HCT116 (cell line): ENCODE results near the gene DELE1. TPM values are rescaled to one million over a fixed set of nuclear protein-coding genes. Genes with fewer than 3 reads are reported as not detected.

Experiments
- ATAC-seq: fragments of 200-7000 bp; cut with Tn5 transposase; 2 replicates; pipeline ENCODE4 v1.9.1; 2020; ENCODE audit warnings: mild to moderate bottlenecking, moderate library complexity
- BruUV-seq: library from RNA; stranded (reverse); fragments of 400-500 nt; replicated peaks from 2 replicates; lab custom pipeline; 2021; lab: Mats Ljungman, UMichigan
- CTCF ChIA-PET: fragments of 300-600 bp; sonication (Branson Sonifier 250); formaldehyde crosslinking; loops from one replicate; lab custom pipeline; 2021; ENCODE audit warnings: antibody characterized with exemption; lab: Charles Lee
- POLR2A ChIA-PET: fragments of 300-600, 350-600 bp; sonication (Branson Sonifier 250); formaldehyde crosslinking; loops from one replicate; lab custom pipeline; 2021; ENCODE audit warnings: antibody characterized with exemption; lab: Charles Lee
- RAD21 ChIA-PET, 2 experiments: fragments of 300-600 bp; sonication (Branson Sonifier 250); formaldehyde crosslinking; loops; one replicate each; lab custom pipeline; 2023; ENCODE audit warnings: low total read pairs in 2 of 2; ENCODE audit not compliant: uncharacterized antibody in 2 of 2, unreplicated experiment in 2 of 2, low non-redundant PET in 1 of 2; lab: Charles Lee
- DNase-seq: peaks from one replicate; pipeline ENCODE4 v3.0.0-alpha.2; 2010; ENCODE audit warnings: low read depth, low spot score
- H2AFZ ChIP-seq: fragments of 200-600 bp; shearing (Covaris generic), sonication (generic); 2 replicates; pipeline ENCODE4 v1.6.1; 2017; ENCODE audit warnings: low read depth, mixed run types, mixed read lengths, antibody characterized with exemption, low read length; ENCODE audit not compliant: poor library complexity, severe bottlenecking
- H3K27ac ChIP-seq: 2 replicates; pipeline ENCODE4 v1.5.1; 2012; ENCODE audit warnings: low read depth, low read length
- H3K27me3 ChIP-seq: fragments of 200-600 bp; sonication (generic); 2 replicates; pipeline ENCODE4 v1.6.1; 2016; ENCODE audit warnings: mixed run types, low read length, mixed read lengths; ENCODE audit not compliant: insufficient read depth
- H3K36me3 ChIP-seq, 2 experiments: fragments of 200-500 bp in 1 of 2; fragments of 200-600 bp in 1 of 2; sonication (Bioruptor generic) in 1 of 2; sonication (generic) in 1 of 2; 2 replicates each; pipeline versions ENCODE4 v1.5.1 to v1.6.1; 2014 to 2016; ENCODE audit warnings: low read length in 2 of 2, inconsistent platforms in 1 of 2, mixed read lengths in 1 of 2, mixed run types in 1 of 2; ENCODE audit not compliant: insufficient read depth in 2 of 2, control insufficient read depth in 1 of 2
- H3K4me1 ChIP-seq, 2 experiments: fragments of 200-600 bp in 1 of 2; sonication (generic) in 1 of 2; 2 replicates each; pipeline versions ENCODE4 v1.5.1 to v1.6.1; 2012 to 2017; ENCODE audit warnings: low read length in 2 of 2, inconsistent platforms in 1 of 2, mild to moderate bottlenecking in 1 of 2, mixed read lengths in 1 of 2, mixed run types in 1 of 2, moderate library complexity in 1 of 2; ENCODE audit not compliant: insufficient read depth in 2 of 2, control insufficient read depth in 1 of 2
- H3K4me2 ChIP-seq: fragments of 200-600 bp; sonication (generic); 2 replicates; pipeline ENCODE4 v1.6.1; 2017; ENCODE audit warnings: mixed run types, low read length, mixed read lengths
- H3K4me3 ChIP-seq, 2 experiments: fragments of 200-600 bp in 1 of 2; sonication (generic) in 1 of 2; replicated peaks in 1 of 2; 2 replicates each; pipeline ENCODE4 v1.5.1; 2011 to 2016; ENCODE audit warnings: low read length in 2 of 2, control low read depth in 1 of 2, low read depth in 1 of 2, mild to moderate bottlenecking in 1 of 2, mixed read lengths in 1 of 2, mixed run types in 1 of 2
- H3K79me2 ChIP-seq: fragments of 200-600 bp; sonication (generic); 2 replicates; pipeline ENCODE4 v1.6.1; 2017; ENCODE audit warnings: mild to moderate bottlenecking, mixed run types, low read length, moderate library complexity, mixed read lengths; ENCODE audit not compliant: insufficient read depth
- H3K9ac ChIP-seq: fragments of 200-600 bp; sonication (generic); 2 replicates; pipeline ENCODE4 v1.6.1; 2016; ENCODE audit warnings: low read length, mixed read lengths
- H3K9me2 ChIP-seq: fragments of 200-600 bp; sonication (generic), shearing (Covaris generic); 2 replicates; pipeline ENCODE4 v1.6.1; 2017; ENCODE audit warnings: mixed run types, mild to moderate bottlenecking, moderate library complexity; ENCODE audit not compliant: insufficient read depth
- H3K9me3 ChIP-seq, 2 experiments: fragments of 200-500 bp in 1 of 2; fragments of 200-600 bp in 1 of 2; sonication (Bioruptor generic) in 1 of 2; sonication (generic) in 1 of 2; 2 replicates each; pipeline ENCODE4 v1.6.1; 2014 to 2017; ENCODE audit warnings: low read length in 2 of 2, mixed read lengths in 2 of 2, inconsistent platforms in 1 of 2, low read depth in 1 of 2, mild to moderate bottlenecking in 1 of 2, mixed run types in 1 of 2, moderate library complexity in 1 of 2; ENCODE audit not compliant: control insufficient read depth in 1 of 2, insufficient read depth in 1 of 2
- H4K20me1 ChIP-seq: fragments of 200-600 bp; sonication (generic), shearing (Covaris generic); 2 replicates; pipeline ENCODE4 v1.6.1; 2017; ENCODE audit warnings: mixed run types, mild to moderate bottlenecking, moderate library complexity; ENCODE audit not compliant: insufficient read depth
- CBX3 ChIP-seq: IDR thresholded peaks from 2 replicates; pipeline ENCODE4 v1.6.1; 2012; ENCODE audit warnings: low read depth
- ELF1 ChIP-seq: IDR thresholded peaks from 2 replicates; pipeline ENCODE4 v1.6.1; 2012; ENCODE audit warnings: low read depth, borderline replicate concordance
- EZH2 ChIP-seq: fragments of 200-600 bp; sonication (generic); IDR thresholded peaks from 2 replicates; pipeline ENCODE4 v1.6.1; 2017; ENCODE audit warnings: antibody characterized with exemption, mixed run types
- POLR2AphosphoS5 ChIP-seq: IDR thresholded peaks from 2 replicates; pipeline ENCODE4 v1.6.1; 2011; ENCODE audit warnings: mild to moderate bottlenecking, low read depth, low read length, moderate library complexity
- SIN3A ChIP-seq: IDR thresholded peaks from 2 replicates; pipeline ENCODE4 v1.6.1; 2012; ENCODE audit warnings: low read depth
- SRF ChIP-seq: IDR thresholded peaks from 2 replicates; pipeline ENCODE4 v1.6.1; 2012; ENCODE audit warnings: low read depth
- intact Hi-C: fragments of 100-400 bp; cut with micrococcal nuclease; formaldehyde crosslinking; loops from 2 replicates; pipeline ENCODE4 v1.10.0; 2022
- total RNA-seq: library from RNA; stranded (reverse); gene quantifications from one replicate; pipeline ENCODE4 v1.2.1, GENCODE V29; 2021; ENCODE audit not compliant: unreplicated experiment

DELE1 gene
- total RNA-seq, 1 experiment from 2014 or later = 74.1 TPM

DNA sequence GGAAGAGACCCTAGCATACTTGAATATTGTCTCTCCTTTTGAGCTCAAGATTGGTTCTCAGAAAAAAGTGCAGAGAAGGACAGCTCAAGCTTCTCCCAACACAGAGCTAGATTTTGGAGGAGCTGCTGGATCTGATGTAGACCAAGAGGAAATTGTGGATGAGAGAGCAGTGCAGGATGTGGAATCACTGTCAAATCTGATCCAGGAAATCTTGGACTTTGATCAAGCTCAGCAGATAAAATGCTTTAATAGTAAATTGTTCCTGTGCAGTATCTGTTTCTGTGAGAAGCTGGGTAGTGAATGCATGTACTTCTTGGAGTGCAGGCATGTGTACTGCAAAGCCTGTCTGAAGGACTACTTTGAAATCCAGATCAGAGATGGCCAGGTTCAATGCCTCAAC is 54.7 kb downstream of the DELE1 start:
- DNase-seq (no peak), ATAC-seq (no peak)
- Histone ChIP-seq H3K27me3 (no peaks in the 10 kb centered on the region), H3K4me1 (no peaks in the 10 kb centered on the region), H3K79me2 (no peaks in the 10 kb centered on the region), H3K36me3 (peaks cover 36 to 48% of the 10 kb centered on the region in 2 experiments), H3K4me3 (no peak overlapping the region), H4K20me1 (no peaks in the 10 kb centered on the region), H3K9ac (no peak overlapping the region), H2AFZ (no peak overlapping the region), H3K4me2 (no peak overlapping the region), H3K27ac (no peak overlapping the region), H3K9me2 (no peaks in the 10 kb centered on the region), H3K9me3 (no peaks in the 10 kb centered on the region)
- intact Hi-C loops = no loop called here
- CTCF ChIA-PET = interaction anchor here (1.9 to 2.4 kb wide), 2 partner anchors 9 to 13 kb away, joined by 7 to 10 read pairs; partner anchors contain the start of gene RNF14
- no TSS peak for BruUV-seq
- TF ChIP-seq EZH2 (no peak), POLR2AphosphoS5 (no peak), ELF1 (no peak), SIN3A (no peak)
- TF ChIP-seq, all 23 proteins: peak for 0
- RAD21 ChIA-PET = no interaction called here
- POLR2A ChIA-PET = no interaction called here

DNA sequence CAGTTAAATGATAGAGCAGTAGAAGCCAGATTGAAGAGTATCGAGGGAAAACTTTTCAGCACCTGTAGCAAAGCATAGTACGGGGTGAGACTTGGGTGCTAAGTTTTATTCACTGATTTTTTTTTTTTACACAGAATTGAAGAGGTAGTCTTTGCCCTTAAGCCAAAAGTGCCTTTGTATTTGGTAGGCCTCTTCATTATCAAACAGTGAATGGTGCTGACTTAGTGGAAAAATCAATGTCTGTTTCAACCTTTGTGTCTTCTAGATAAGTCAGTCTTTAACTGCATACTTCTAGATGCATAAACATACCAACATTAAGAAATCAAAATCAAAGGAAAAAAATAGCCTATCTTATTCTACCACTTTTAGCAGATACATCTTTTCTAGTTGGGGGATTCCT is 59.0 kb downstream of the DELE1 start:
- ChIA-PET POLR2A (no interaction called here), CTCF (no interaction called here)
- H3K36me3 ChIP-seq = peaks cover 33 to 51% of the 10 kb centered on the region in 2 experiments

More for the DNA sequence above, 59.0 kb downstream of the DELE1 start:
- H3K27me3 ChIP-seq = no peaks in the 10 kb centered on the region
- H3K9me2 ChIP-seq = no peaks in the 10 kb centered on the region
- no peak overlapping the region for H3K4me3 ChIP-seq
- RAD21 ChIA-PET = no interaction called here
- no TSS peak for BruUV-seq
- no peak for DNase-seq
- H3K9ac ChIP-seq = no peak overlapping the region
- H3K4me2 ChIP-seq = no peak overlapping the region
- H4K20me1 ChIP-seq = no peaks in the 10 kb centered on the region
- no peaks in the 10 kb centered on the region for H3K79me2 ChIP-seq
- no peak overlapping the region for H3K27ac ChIP-seq
- no peak overlapping the region for H2AFZ ChIP-seq
- TF ChIP-seq POLR2AphosphoS5 (no peak), SRF (no peak), CBX3 (no peak)
- no peaks in the 10 kb centered on the region for H3K9me3 ChIP-seq
- intact Hi-C loops = no loop called here
- no peaks in the 10 kb centered on the region for H3K4me1 ChIP-seq
- ATAC-seq = no peak
